ENCODE results near the gene TMEM154. TPM values are rescaled to one million over a fixed set of nuclear protein-coding genes. Genes with fewer than 3 reads are reported as not detected.

TMEM154 gene
- total RNA-seq, 3 donors from 2014 or later (not counting 1 experiment from before 2014, with no cell fraction given) = 9.8 to 45.4 (median 10.5) TPM

- Mint-ChIP-seq H3K9me3 (no peaks in the 10 kb centered on the region), H3K27ac (no peak overlapping the region), H3K4me1 (peaks cover 12 to 31% of the 10 kb centered on the region in 2 donors), H3K36me3 (no peaks in the 10 kb centered on the region), H3K4me3 (no peak overlapping the region), H3K27me3 (ENCODE audit: low read depth in 2 of 2) (no peaks in the 10 kb centered on the region)
- ATAC-seq = no peak
- Histone ChIP-seq H3K27ac (ENCODE audit: low read length) (no peak overlapping the region), H3K27me3 (ENCODE audit: control insufficient read depth, insufficient read depth, low read length) (no peaks in the 10 kb centered on the region), H3K4me1 (ENCODE audit: control insufficient read depth, insufficient read depth, low read length) (peaks cover 16% of the 10 kb centered on the region), H3K36me3 (ENCODE audit: control insufficient read depth, insufficient read depth, low read length) (peaks cover 3% of the 10 kb centered on the region), H3K4me3 (ENCODE audit: low read length) (no peak overlapping the region), H3K9me3 (ENCODE audit: control insufficient read depth, insufficient read depth, low read length) (no peaks in the 10 kb centered on the region)
- TF ChIP-seq CTCF (IDR thresholded peaks at IDR 0.05) = no peak
- intact Hi-C loops (cut with micrococcal nuclease) = no loop called here
- WGBS (ENCODE audit: insufficient coverage) = 88% methylated on average over 2 of the region's 2 CpGs
- no peak for DNase-seq
Observed at GRCh38 chr4:152677117-152677516, 2.7 kb downstream of the TMEM154 start.

GRCh38 chr4:152676052-152676854 is 3.5 kb downstream of the TMEM154 start:
- Histone ChIP-seq H3K4me3 (ENCODE audit: low read length) (no peak overlapping the region), H3K9me3 (ENCODE audit: control insufficient read depth, insufficient read depth, low read length) (no peaks in the 10 kb centered on the region), H3K27me3 (ENCODE audit: control insufficient read depth, insufficient read depth, low read length) (no peaks in the 10 kb centered on the region), H3K4me1 (ENCODE audit: control insufficient read depth, insufficient read depth, low read length) (peaks cover 16% of the 10 kb centered on the region), H3K36me3 (ENCODE audit: control insufficient read depth, insufficient read depth, low read length) (peaks cover 4% of the 10 kb centered on the region), H3K27ac (ENCODE audit: low read length) (no peak overlapping the region)
- H3K27me3 Mint-ChIP-seq (ENCODE audit: low read depth in 2 of 2) = no peaks in the 10 kb centered on the region
- no peaks in the 10 kb centered on the region for H3K9me3 Mint-ChIP-seq
- no peak overlapping the region for H3K4me3 Mint-ChIP-seq
- intact Hi-C loops (cut with micrococcal nuclease) = no loop called here
- no peak for TF ChIP-seq CTCF (IDR thresholded peaks at IDR 0.05)
- H3K27ac Mint-ChIP-seq = no peak overlapping the region
- peaks cover 12 to 32% of the 10 kb centered on the region in 2 donors for H3K4me1 Mint-ChIP-seq
- DNase-seq (no peak), ATAC-seq (no peak)
- 64% methylated on average over 3 of the region's 3 CpGs for WGBS (ENCODE audit: insufficient coverage)
- no peaks in the 10 kb centered on the region for H3K36me3 Mint-ChIP-seq

- Mint-ChIP-seq H3K4me1 (peaks cover 9 to 31% of the 10 kb centered on the region in 2 donors), H3K9me3 (no peaks in the 10 kb centered on the region), H3K4me3 (no peak overlapping the region), H3K27ac (no peak overlapping the region), H3K36me3 (no peaks in the 10 kb centered on the region), H3K27me3 (ENCODE audit: low read depth in 2 of 2) (no peaks in the 10 kb centered on the region)
- peaks cover 4% of the 10 kb centered on the region for H3K36me3 ChIP-seq (ENCODE audit: control insufficient read depth, insufficient read depth, low read length)
- 100% methylated on average over 3 of the region's 3 CpGs for WGBS (ENCODE audit: insufficient coverage)
- no peaks in the 10 kb centered on the region for H3K9me3 ChIP-seq (ENCODE audit: control insufficient read depth, insufficient read depth, low read length)
- intact Hi-C loops (cut with micrococcal nuclease) = no loop called here
- no peak for DNase-seq
- H3K4me1 ChIP-seq (ENCODE audit: control insufficient read depth, insufficient read depth, low read length) = peaks cover 9% of the 10 kb centered on the region
- H3K27me3 ChIP-seq (ENCODE audit: control insufficient read depth, insufficient read depth, low read length) = no peaks in the 10 kb centered on the region
- no peak for ATAC-seq
- H3K27ac ChIP-seq (ENCODE audit: low read length) = no peak overlapping the region
- no peak overlapping the region for H3K4me3 ChIP-seq (ENCODE audit: low read length)
- TF ChIP-seq CTCF (IDR thresholded peaks at IDR 0.05) = no peak
Observed at GRCh38 chr4:152674359-152674758, 5.4 kb downstream of the TMEM154 start.

GRCh38 chr4:152673489-152673888 is 6.3 kb downstream of the TMEM154 start:
- Histone ChIP-seq H3K9me3 (ENCODE audit: control insufficient read depth, insufficient read depth, low read length) (no peaks in the 10 kb centered on the region), H3K36me3 (ENCODE audit: control insufficient read depth, insufficient read depth, low read length) (peaks cover 4% of the 10 kb centered on the region), H3K4me3 (ENCODE audit: low read length) (no peak overlapping the region), H3K27ac (ENCODE audit: low read length) (no peak overlapping the region), H3K4me1 (ENCODE audit: control insufficient read depth, insufficient read depth, low read length) (peaks cover 4% of the 10 kb centered on the region), H3K27me3 (ENCODE audit: control insufficient read depth, insufficient read depth, low read length) (no peaks in the 10 kb centered on the region)
- intact Hi-C loops (cut with micrococcal nuclease) = no loop called here
- WGBS (ENCODE audit: insufficient coverage) = 95% methylated on average over 3 of the region's 4 CpGs
- Mint-ChIP-seq H3K27me3 (ENCODE audit: low read depth in 2 of 2) (no peaks in the 10 kb centered on the region), H3K9me3 (no peaks in the 10 kb centered on the region), H3K4me1 (peaks cover under 1 to 22% of the 10 kb centered on the region in 2 donors), H3K36me3 (no peaks in the 10 kb centered on the region), H3K27ac (no peak overlapping the region), H3K4me3 (no peak overlapping the region)
- ATAC-seq (no peak), DNase-seq (no peak)
- no peak for TF ChIP-seq CTCF (IDR thresholded peaks at IDR 0.05)

All from natural killer cell (primary cell).